Erythroblast (primary cell): ENCODE measurements around the gene AOPEP.

Experiments
- DNase-seq, 2 experiments: peaks; one replicate each; lab custom pipeline; 2025; lab: John Stamatoyannopoulos, UW
- GATA1 ChIP-seq: IDR thresholded peaks from 2 replicates; pipeline ENCODE4 v1.6.1; 2011; ENCODE audit warnings: low read depth, mild to moderate bottlenecking, control low read depth, low read length, moderate library complexity
- POLR2A ChIP-seq: IDR thresholded peaks from 2 replicates; pipeline ENCODE4 v1.6.1; 2011; ENCODE audit warnings: mild to moderate bottlenecking, low read length

The AOPEP gene

DNA sequence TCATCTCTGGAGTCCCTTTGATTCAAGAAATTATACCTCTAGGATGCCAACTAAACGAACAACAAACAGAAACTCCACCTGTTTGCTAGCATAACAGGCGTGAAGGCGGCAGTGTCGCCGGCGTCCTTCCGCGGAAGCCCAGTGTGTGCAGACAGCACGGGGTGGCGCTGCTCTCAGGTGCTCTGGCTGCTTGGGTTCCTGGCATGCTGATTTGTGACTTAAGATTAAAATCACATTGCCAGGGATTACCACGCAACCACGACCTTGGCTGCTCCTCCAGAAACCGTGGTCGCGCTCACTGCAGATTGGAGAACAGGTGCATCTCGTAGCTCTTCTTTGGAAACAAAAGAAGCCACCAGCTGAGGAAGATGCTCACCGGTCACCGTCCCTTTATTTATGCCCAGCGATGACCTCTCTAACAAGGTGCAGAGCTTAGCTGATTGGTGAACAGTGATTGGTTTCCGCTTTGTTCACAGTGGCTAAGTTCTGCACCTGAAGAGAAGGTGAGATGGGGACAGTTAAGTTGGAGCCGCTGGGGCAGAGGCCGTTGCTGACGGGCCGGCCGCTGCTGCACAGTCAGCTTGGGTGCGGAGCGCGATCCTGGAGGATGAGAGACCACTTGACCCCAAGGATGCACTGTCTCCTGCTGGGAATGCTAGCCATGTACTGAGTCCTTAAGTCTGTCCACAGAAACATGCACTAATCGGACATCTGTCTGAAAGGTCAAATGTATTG, 358.7 kb downstream of the AOPEP start:
- no peak for TF ChIP-seq POLR2A
- no peak for TF ChIP-seq GATA1
- no peak for DNase-seq

DNA sequence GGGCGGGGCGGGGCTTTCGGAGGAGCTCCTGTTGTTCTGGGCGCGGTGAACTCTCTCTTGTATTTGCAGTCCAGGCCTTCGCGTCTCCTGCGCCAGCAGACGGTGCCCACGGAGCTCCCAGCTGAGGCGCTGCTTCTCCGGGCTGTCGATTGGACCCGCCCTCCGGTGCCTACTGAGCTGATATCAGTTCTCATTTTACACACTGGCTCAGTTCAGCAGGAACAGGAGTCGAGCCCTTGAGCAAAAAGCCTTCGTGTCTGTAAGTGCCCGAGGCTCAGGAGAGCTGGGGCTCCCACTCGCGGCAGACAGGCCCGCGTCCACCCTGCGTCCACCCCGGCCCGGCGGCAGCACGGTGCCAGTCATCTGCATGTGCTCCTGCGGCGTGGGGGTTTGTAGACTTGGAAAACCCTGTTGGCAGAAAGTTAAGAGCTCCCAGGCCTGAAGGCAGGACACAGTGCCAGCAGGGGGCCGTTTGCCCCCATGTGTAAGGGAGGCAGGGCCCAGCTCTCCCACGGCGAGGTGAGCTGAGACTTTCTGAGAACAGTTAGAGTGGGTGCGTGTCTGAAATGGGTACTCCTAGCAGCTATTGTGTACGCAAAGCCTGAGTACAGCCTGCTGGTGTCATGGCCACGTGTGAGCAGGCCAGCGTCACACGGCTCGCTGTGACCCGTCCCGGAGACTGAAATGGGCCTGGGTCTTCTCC, 359.5 kb downstream of the AOPEP start:
- TF ChIP-seq POLR2A (no peak), GATA1 (no peak)
- no peak for DNase-seq

DNA sequence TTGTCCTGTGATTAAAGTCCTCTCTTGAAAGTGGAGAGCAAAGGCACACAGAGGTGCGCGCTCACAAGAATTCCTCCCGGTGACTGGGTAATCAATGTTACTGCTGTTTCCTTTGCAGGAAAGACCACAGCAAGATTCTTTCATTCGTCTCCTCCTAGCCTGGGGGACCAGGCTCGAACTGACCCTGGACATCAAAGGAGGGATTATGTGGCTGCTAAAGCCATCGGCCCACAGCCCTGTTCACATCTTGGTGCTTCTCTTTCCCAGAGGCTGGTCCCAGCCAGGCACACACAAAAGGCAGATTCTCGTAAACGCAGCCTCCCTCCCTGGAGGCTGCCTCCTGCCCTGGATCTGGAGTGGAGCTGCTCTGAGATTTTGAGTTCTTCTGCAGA, 360.1 kb downstream of the AOPEP start:
- TF ChIP-seq GATA1 (no peak), POLR2A (no peak)
- no peak for DNase-seq

DNA sequence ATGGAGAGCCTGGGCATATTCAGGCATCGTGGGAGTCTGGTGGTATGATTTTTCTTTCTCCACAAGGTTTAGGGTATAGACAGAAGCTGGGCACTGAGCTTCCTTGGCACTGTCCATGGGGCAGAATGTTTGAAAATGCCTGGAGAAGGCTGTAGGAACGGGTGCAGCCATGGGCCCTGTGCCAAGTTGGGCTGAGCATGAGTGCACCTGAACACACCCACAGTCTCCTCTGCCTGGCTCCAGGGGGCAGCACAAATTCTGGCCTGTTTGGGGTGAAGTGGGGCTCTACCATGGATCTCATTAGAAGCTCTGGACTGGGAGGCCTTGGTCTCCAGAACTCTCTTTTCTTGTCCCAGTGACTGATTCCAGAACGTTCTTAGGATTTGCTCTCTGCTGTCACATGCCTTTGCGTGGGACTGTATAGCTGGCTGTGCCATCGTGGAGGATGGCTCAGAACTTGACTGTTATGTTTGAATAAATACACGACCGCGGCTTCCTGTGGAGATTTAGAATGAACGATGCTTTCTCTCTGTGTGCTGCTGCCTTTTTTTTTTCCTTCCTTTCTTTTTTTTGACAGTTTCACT, 361.3 kb downstream of the AOPEP start:
- no peak for TF ChIP-seq POLR2A
- no peak for TF ChIP-seq GATA1
- peak; percentile 14 to 16 for DNase-seq

DNA sequence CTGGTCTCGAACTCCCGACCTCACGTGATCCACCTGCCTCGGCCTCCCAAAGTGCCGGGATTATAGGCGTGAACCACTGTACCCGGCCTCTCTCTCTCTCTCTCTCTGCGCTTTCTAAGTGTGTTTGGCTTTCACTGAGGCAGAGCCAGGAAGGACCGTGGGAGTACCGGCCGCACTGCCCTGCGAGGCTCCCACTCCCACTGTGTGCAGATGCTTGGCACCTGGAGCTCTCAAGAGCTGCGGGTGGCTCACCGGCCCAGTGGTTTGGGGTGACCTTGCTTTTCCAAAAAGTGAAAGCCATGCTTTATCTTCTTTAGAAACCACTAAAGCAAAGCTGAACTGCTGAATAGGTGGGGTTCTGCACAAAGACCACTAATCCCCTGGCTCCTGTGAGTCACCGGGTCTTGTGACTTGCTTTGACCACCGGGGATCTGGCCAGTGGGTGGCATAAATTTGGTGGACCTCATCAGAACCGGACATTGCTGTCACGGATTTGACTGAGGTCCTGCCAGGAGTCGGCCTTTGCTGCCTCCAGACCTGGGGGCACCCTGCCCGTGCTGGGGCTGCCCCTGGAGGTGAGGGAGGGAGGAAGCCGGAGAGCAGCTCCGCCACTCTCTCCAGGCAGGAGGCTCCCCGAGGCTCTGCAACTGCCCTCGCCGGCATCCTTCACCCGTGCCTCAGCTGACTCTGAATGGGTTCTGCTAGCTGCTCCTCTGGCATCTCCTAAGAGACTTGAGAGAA, 362.1 kb downstream of the AOPEP start:
- DNase-seq, result no peak
- TF ChIP-seq GATA1 (no peak), POLR2A (no peak)

DNA sequence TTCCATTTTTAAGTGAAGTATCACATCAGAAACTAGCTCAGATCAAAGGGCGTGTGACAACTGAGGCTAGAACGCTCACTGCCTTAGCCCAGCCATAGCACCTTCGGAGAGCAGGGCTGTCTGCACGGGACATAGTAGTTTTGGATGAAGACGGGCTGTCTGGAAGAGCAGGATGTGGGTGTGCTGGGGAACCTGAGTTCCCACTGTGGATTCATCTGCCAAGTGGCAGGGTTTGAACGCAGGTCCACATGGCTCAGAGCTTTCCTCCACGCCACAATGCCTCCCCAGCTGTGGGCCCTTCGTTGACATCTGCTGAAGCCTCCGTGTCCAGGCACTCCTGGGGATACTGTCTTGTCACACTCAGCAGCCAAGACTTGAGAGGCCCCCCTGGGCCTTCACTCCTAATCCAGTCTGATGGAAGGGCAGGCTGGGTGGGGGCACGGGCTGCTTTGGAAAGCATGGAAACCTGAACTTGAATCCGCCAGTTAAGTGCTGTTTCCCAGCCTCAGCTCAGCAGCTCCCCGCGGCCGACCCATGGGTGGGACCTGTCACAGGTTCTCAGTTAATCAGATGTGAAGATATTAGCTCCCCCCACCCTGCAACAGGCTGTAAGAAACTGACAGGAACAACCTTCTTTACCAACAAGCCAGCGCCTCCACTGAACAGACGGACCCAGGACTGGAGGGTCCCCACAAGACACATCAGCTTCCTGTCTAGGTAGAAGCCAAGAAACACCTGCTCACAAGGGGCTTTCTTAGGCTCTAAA, 362.9 kb downstream of the AOPEP start:
- no peak for DNase-seq
- TF ChIP-seq POLR2A, result no peak
- no peak for TF ChIP-seq GATA1

DNA sequence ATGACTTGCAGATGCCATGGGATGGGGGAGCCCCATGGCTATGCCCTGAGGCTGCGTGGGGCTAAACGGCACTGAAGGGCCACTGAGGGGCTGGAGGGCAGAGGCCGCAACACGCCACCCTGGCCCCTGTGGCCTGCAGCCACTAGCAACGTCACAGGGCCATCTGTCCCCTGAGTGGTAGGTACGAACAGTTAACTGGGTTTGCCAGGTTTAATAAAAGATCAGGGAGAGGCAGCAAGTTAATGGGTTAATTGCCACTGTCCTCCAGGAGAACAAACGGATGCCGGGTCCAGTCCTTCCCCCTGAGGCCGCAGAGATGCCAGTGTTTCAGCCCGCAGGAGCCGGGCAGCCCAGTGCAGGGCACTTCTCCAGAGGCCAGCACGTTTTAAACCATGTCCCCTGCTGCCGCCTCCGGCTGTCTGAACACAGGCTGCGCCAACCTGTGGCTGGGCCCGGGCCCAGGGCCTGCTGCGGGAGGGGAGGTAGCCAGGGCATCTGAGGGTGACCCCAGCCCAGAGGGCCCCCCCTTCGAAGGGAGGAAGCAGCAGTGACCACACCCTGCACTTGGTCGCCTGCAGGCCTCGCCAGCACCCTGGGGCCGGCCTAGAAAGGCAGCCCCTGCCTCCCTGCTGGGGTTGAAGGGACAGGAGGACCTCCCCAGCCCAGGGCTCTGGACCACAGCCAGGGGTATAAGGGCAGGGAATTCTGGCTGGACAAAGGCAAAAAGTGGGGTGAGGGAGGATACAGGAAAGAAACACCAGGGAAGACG, 363.7 kb downstream of the AOPEP start:
- TF ChIP-seq POLR2A (no peak), GATA1 (no peak)
- no peak for DNase-seq

DNA sequence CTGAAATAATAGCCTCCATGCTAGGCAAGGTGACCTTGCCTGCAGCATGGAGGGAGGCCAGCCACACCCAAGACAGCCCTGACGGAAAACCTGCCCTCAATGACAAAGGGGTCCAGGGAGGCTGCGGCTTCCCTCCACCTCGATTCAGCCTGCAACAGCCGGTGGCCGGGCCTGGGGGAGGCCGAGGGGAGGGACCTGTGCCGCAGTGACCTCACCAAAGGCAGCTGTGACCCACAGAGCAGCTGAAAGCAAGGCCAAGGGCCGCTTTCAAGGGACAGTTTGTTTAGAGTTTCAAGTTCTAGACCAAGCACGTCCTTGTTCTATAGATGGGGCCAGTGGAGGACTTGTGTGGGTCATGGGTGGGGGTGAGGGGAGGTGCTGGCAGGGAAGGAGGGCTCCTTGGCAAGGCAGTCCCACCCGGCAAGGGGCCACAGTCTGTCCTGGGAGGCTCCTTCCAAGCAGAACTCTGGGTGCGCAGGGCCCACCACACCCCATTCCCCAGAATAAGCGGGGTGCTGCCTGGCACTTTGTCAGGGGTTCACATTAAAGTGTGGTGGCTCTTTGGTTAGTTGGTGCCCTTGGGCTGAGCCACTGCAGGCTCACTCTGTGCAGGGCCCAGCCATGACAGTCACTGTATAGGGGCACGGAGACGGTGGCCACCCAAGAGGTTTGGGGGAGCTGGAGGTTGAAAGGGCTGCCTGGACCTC, 364.5 kb downstream of the AOPEP start:
- TF ChIP-seq POLR2A (no peak), GATA1 (no peak)
- no peak for DNase-seq

DNA sequence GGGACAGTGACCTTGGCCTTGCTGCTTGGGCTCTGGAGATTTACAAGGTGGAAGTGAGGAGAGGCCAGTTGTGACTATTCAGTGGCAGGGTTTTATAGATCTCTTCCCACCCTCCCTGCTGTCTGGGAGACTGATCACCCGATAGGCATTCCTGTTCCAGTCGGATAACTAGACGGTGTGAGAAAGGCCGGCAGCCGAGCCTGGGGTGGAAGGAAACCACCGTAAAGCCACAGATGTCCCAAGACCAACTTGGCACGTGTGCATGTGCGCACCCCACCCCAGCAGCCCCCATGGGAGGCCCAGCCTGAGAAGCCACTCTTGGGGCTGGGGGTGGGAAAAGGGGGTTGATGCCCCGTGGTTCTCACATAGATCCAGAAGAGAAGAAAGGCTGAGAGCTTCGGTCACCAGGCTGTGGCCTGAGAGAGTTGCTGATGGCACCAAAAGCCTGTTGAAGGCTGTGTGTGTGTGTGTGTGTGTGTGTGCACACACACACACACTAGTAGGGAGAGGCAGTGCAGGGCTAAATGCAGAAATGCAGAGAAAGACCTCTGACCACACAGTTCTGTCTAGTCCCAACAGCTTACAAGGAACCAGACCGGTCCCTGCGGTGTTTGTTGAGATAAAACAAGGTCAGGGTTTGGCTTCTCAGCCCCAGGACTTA, 365.2 kb downstream of the AOPEP start:
- no peak for TF ChIP-seq GATA1
- TF ChIP-seq POLR2A, result no peak
- no peak for DNase-seq

DNA sequence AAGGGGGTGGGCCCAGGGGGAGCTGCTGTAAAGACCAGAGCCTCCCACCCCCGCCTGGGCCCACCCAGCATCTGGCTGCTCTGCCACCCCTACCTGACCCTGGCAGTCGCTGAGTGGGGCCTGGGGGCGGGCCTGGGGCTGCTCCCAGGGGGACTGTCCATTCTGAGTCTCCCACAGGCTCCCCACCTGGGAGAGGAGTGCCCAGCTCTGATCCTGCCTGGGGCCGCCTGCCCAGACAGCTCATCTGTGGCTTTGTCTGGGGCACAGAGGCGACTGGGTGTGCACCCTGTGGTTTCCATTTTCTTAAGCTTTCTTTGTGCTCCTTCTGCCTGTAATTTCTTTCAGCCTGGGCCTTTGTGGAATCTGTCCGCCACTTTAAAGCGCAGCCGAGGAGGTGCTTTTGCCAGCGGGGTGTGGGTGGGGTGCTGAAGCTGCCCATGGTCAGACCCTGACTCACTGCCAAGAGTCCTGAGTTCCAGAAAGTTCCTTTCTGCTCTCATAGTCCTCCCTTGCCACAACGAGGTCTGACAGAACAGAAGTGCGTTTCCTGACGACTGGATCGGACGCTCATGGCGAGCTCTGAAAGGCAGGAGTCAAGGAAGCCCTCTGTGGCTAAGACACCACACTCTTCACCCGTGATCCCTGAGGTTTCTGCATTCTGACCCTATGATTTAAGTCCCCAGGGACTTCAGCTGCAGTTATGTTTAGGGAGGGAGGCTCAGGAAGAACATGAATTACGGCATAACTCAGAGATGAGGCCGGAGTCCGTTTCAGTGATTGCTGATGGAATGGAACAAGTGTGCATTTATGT, 366.0 kb downstream of the AOPEP start:
- TF ChIP-seq GATA1, result no peak
- no peak for TF ChIP-seq POLR2A
- DNase-seq, result no peak

DNA sequence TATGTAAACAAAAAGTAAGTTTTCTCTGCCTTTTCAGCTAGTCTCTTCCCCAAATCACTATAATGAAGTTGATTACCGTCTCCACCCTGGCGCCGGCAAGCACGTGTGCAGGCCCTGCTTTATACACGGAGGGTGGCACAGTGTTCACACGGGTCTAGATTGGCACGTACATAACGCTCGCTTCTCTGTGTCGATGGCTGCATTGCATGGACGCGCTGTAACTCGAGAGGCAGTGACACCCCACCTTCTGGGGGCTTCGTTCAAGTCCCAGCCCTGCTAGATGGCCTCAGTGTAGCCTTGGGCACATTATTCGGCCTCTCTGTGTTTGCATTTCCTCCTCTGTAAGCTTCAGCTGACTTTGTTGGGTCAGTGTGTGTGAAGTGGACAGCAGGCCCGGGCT, 367.1 kb downstream of the AOPEP start:
- DNase-seq, result no peak
- no peak for TF ChIP-seq GATA1
- no peak for TF ChIP-seq POLR2A
